Epithelial cell of esophagus (primary cell): Measurements from ENCODE around the gene CD93.

ENCODE experiments used
- DNase-seq: peaks from one replicate; pipeline ENCODE4 v3.0.0; 2010; ENCODE audit warnings: low read depth
- H3K4me3 ChIP-seq: 2 replicates; pipeline ENCODE4 v1.5.1; 2011; ENCODE audit warnings: mild to moderate bottlenecking, low read length, control low read depth
- TF ChIP-seq, protein P1 (sequence below): IDR thresholded peaks from 2 replicates; pipeline ENCODE4 v1.5.1; 2011; ENCODE audit warnings: low read depth, mild to moderate bottlenecking, low read length, control low read depth, inconsistent platforms; ENCODE audit not compliant: insufficient read depth; ENCODE audit errors: missing control alignments

Gene CD93

GRCh38 chr20:23115822-23116221, 29.7 kb upstream of the CD93 start:
- TF ChIP-seq, protein P1, sequence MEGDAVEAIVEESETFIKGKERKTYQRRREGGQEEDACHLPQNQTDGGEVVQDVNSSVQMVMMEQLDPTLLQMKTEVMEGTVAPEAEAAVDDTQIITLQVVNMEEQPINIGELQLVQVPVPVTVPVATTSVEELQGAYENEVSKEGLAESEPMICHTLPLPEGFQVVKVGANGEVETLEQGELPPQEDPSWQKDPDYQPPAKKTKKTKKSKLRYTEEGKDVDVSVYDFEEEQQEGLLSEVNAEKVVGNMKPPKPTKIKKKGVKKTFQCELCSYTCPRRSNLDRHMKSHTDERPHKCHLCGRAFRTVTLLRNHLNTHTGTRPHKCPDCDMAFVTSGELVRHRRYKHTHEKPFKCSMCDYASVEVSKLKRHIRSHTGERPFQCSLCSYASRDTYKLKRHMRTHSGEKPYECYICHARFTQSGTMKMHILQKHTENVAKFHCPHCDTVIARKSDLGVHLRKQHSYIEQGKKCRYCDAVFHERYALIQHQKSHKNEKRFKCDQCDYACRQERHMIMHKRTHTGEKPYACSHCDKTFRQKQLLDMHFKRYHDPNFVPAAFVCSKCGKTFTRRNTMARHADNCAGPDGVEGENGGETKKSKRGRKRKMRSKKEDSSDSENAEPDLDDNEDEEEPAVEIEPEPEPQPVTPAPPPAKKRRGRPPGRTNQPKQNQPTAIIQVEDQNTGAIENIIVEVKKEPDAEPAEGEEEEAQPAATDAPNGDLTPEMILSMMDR = no peak
- DNase-seq = no peak
- no peak overlapping the region for H3K4me3 ChIP-seq

GRCh38 chr20:23114448-23115082, 28.4 kb upstream of the CD93 start:
- no peak overlapping the region for H3K4me3 ChIP-seq
- TF ChIP-seq, protein P1 = no peak
- no peak for DNase-seq

DNA sequence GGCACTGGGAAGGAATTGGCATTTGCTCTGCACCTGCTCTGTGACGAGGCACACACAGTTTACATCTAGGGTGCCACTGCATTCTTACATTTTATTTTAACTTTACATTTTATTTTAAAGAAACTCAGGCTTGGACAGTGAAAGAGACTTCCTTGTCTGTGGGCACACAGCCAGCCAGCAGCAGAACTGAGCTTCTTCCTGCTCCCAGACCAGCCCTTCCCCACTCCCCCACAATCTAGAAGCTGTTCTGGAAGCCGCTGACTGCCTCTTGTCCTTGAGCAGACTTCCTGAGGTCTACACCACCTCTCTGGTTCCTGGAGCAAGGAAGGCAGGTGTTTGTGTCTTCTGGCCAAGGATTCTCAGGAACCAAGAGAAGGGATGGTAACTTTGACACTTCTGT, 27.9 kb upstream of the CD93 start:
- no peak overlapping the region for H3K4me3 ChIP-seq
- no peak for DNase-seq
- TF ChIP-seq, protein P1 = no peak

GRCh38 chr20:23112595-23112994, 26.5 kb upstream of the CD93 start:
- H3K4me3 ChIP-seq = no peak overlapping the region
- TF ChIP-seq, protein P1 = no peak
- DNase-seq = no peak

DNA sequence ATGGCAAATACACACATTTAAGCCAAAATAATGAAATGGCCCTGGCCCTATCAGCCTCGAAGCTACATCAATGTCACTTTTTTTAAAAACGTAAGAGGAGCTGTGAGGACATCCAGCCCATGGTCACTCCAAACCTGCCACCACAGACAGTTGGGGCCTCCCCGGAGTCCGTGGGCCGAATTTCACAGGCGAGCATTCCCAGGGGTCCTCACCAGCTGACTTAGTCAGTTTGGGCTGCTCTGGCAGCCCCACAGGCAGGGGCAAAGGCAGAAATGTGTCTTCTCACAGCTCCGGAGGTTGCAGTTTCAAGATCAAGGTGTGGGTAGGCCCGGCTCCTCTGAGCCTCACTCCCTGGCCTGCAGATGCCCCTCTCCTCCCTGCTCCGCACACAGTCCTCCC, 25.8 kb upstream of the CD93 start:
- no peak for DNase-seq
- no peak overlapping the region for H3K4me3 ChIP-seq
- TF ChIP-seq, protein P1 = no peak

- no peak overlapping the region for H3K4me3 ChIP-seq
- no peak for DNase-seq
- TF ChIP-seq, protein P1 = no peak
Observed at GRCh38 chr20:23111307-23111943, 25.3 kb upstream of the CD93 start.

DNA sequence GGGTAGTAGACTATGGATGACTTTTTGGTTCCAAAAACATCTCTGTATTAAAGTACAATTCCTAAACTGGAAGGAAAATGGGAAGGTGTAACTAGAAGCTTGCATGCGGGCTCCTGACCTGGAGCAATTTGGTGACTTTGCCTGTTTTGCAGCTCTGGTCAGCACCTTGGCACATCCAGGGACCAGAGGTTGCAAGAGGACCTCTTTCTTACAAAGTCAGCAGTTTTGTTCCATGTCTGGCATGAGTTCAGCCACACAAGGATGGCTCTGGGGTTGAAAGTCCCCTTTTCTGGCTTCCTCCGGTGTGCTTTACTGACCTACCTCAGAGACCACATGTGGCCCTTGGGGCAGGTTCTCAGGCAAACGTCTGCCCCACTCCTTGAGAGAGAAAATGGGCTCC, 22.7 kb upstream of the CD93 start:
- no peak overlapping the region for H3K4me3 ChIP-seq
- no peak for DNase-seq
- TF ChIP-seq, protein P1 = no peak
